CD4-positive, CD25-positive, alpha-beta regulatory T cell (primary cell): ENCODE results near the gene CCDC187. TPM values are rescaled to one million over a fixed set of nuclear protein-coding genes. Genes with fewer than 3 reads are reported as not detected.

Source experiments
- ATAC-seq, 2 donors: fragments of 150-1000 bp; cut with Tn5 transposase; one replicate each; pipeline ENCODE4 v1.10.0; 2021; ENCODE audit warnings: low read depth in 2 of 2, moderate number of reproducible peaks in 2 of 2, moderate library complexity in 1 of 2
- DNase-seq, 3 donors: peaks; one replicate each; pipeline versions ENCODE4 v3.0.0 to v3.0.0-alpha.2; 2012 to 2022; ENCODE audit warnings: mixed read lengths in 1 of 3
- H3K27ac ChIP-seq: one replicate; pipeline ENCODE4 v1.7.0; 2013; ENCODE audit warnings: mild to moderate bottlenecking, low read length; ENCODE audit not compliant: insufficient read depth, poor library complexity, severe bottlenecking
- H3K27me3 ChIP-seq: one replicate; pipeline ENCODE4 v1.7.0; 2013; ENCODE audit warnings: low read length; ENCODE audit not compliant: control insufficient read depth, insufficient read depth
- H3K36me3 ChIP-seq: one replicate; pipeline ENCODE4 v1.7.0; 2013; ENCODE audit warnings: mild to moderate bottlenecking, low read length, moderate library complexity; ENCODE audit not compliant: control insufficient read depth, insufficient read depth
- H3K4me1 ChIP-seq: 2 replicates; pipeline ENCODE4 v1.7.0; 2013; ENCODE audit warnings: mild to moderate bottlenecking, low read length; ENCODE audit not compliant: insufficient read depth, control insufficient read depth, poor library complexity, severe bottlenecking
- H3K4me3 ChIP-seq: one replicate; pipeline ENCODE4 v1.7.0; 2013; ENCODE audit warnings: low read depth, mild to moderate bottlenecking, low read length, moderate library complexity
- H3K9me3 ChIP-seq, 2 experiments: 1 replicate in 1 of 2; 2 replicates in 1 of 2; pipeline ENCODE4 v1.7.0; 2013; ENCODE audit warnings: low read length in 2 of 2, mild to moderate bottlenecking in 1 of 2, moderate library complexity in 1 of 2; ENCODE audit not compliant: control insufficient read depth in 2 of 2
- H3K27ac Mint-ChIP-seq, 3 donors: one replicate each; pipeline ENCODE4 v1.8.0; 2020 to 2022; ENCODE audit warnings: mild to moderate bottlenecking in 3 of 3, mixed read lengths in 3 of 3, moderate library complexity in 2 of 3
- H3K27me3 Mint-ChIP-seq: one replicate; pipeline ENCODE4 v1.8.0; 2022; ENCODE audit warnings: mild to moderate bottlenecking, mixed read lengths
- H3K36me3 Mint-ChIP-seq: one replicate; pipeline ENCODE4 v1.8.0; 2020; ENCODE audit warnings: mixed read lengths
- H3K4me1 Mint-ChIP-seq, 4 donors: one replicate each; pipeline ENCODE4 v1.8.0; 2020 to 2022; ENCODE audit warnings: mixed read lengths in 4 of 4, mild to moderate bottlenecking in 1 of 4
- H3K4me3 Mint-ChIP-seq, 4 donors: one replicate each; pipeline ENCODE4 v1.8.0; 2020 to 2022; ENCODE audit warnings: mild to moderate bottlenecking in 4 of 4, mixed read lengths in 4 of 4, moderate library complexity in 3 of 4
- H3K9me3 Mint-ChIP-seq, 7 donors: one replicate each; pipeline ENCODE4 v1.8.0; 2020 to 2022; ENCODE audit warnings: mixed read lengths in 7 of 7, mild to moderate bottlenecking in 3 of 7, moderate library complexity in 2 of 7
- polyA plus RNA-seq, 4 donors: library from polyadenylated mRNA; unstranded; fragments of 300-500 nt; fragmentation: Illumina TruSeq; gene quantifications; one replicate each; pipeline ENCODE4 v1.2.3, GENCODE V29; 2021
- total RNA-seq: library from RNA; stranded (reverse); gene quantifications from one replicate; pipeline ENCODE4 v1.2.3, GENCODE V29; 2022

Gene CCDC187
- total and polyA plus RNA-seq, 5 donors from 2014 or later = not detected

DNA sequence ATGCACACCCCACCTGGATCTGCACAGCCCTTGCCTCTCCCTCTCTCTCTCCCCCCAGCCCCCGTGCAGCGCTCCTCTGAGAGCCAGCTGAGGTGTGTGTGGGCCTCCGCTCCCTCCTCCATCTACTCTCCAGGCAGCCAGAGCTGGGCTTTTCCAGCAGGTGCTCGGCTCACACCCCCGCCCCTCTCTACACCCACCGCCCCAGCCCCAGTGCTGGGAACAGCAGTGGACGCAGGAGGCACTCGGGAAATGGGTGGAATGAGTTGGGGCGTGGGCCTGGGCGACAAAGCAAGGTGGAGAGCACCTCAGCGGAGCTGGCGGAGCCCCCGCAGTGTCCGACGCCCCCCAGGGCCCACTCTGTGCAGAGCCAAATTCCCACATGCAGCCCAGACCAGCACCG lies 85.6 kb downstream of the CCDC187 start:
- H3K27me3 Mint-ChIP-seq = no peaks in the 10 kb centered on the region
- ATAC-seq (no peak), DNase-seq (no peak)
- peaks cover 47% of the 10 kb centered on the region for H3K36me3 ChIP-seq
- H3K9me3 ChIP-seq = no peaks in the 10 kb centered on the region
- no peak overlapping the region for H3K27ac Mint-ChIP-seq
- H3K4me1 Mint-ChIP-seq = peaks cover 0 to 10% (median 0%) of the 10 kb centered on the region in 4 donors
- H3K9me3 Mint-ChIP-seq = no peaks in the 10 kb centered on the region
- no peaks in the 10 kb centered on the region for H3K27me3 ChIP-seq
- no peak overlapping the region for H3K4me3 Mint-ChIP-seq
- H3K4me1 ChIP-seq = no peaks in the 10 kb centered on the region
- no peak overlapping the region for H3K27ac ChIP-seq
- H3K36me3 Mint-ChIP-seq = peaks cover 32% of the 10 kb centered on the region
- H3K4me3 ChIP-seq = no peak overlapping the region

DNA sequence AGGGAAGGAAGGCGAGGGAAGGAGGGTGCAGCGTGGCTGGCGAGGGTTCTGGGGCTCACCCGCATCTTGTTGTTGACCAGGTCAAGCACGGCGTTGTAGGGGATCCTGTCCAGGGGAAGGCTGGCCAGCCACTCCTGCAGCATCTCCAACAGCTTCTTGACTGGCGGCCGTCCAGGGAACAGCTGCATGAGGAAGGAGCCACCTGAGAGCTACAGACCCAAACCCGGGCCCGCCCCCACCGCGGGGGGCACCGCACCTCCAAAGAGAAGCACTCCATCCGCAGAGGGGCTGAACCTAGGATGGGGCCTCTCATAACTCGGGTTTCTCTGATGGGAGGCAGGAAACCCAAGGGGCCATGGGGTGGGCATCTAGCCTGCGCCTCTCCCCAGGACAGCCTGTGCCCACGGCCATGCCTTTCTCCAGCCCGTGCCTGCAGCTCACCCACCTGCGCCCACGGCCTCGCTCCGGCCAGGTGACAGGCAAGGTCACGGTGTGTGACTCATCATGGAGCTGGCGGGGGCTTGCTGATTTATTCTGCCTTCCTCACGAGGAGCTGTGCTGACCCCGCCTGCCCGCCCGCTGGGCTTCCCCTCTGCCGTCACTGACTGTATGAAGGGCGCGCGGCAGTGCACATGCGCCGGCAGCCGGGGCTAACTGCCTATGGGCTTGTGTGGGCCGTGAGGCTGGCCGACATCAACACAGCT lies 87.2 kb downstream of the CCDC187 start:
- Histone ChIP-seq H3K36me3 (peaks cover 47% of the 10 kb centered on the region), H3K4me1 (no peaks in the 10 kb centered on the region), H3K27me3 (no peaks in the 10 kb centered on the region), H3K4me3 (no peak overlapping the region), H3K9me3 (no peaks in the 10 kb centered on the region), H3K27ac (no peak overlapping the region)
- ATAC-seq = no peak
- Mint-ChIP-seq H3K27ac (no peak overlapping the region), H3K9me3 (no peaks in the 10 kb centered on the region), H3K36me3 (peaks cover 34% of the 10 kb centered on the region), H3K27me3 (no peaks in the 10 kb centered on the region), H3K4me3 (no peak overlapping the region), H3K4me1 (peaks cover 0 to 8% (median 0%) of the 10 kb centered on the region in 4 donors)
- no peak for DNase-seq

DNA sequence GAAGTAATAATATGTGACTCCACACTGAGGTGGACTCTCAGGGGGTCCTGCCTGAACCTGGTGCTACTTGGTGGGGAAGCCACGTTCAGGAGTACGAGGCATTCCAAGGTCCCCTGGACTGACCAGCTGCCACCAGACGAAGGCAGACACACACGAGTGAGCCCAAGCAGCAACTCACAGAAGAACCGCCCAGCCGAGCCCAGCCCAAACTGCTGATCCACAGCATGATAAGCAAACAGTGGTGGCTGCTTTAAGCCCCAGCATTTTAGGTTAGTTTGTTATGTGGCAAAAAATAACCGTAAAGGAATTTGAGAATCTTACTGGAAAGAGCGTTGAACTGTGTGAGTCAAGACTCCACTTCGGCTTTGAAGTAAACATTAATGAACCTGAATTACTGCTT lies 90.2 kb downstream of the CCDC187 start:
- Histone ChIP-seq H3K9me3 (no peaks in the 10 kb centered on the region), H3K4me1 (no peaks in the 10 kb centered on the region), H3K27me3 (no peaks in the 10 kb centered on the region), H3K4me3 (no peak overlapping the region), H3K27ac (no peak overlapping the region), H3K36me3 (peaks cover 62% of the 10 kb centered on the region)
- no peak overlapping the region for H3K27ac Mint-ChIP-seq
- H3K4me3 Mint-ChIP-seq = no peak overlapping the region
- ATAC-seq = no peak
- no peak for DNase-seq
- peaks cover 29% of the 10 kb centered on the region for H3K36me3 Mint-ChIP-seq
- no peaks in the 10 kb centered on the region for H3K4me1 Mint-ChIP-seq
- H3K27me3 Mint-ChIP-seq = no peaks in the 10 kb centered on the region
- peaks cover 0 to 1% (median 0%) of the 10 kb centered on the region in 7 donors for H3K9me3 Mint-ChIP-seq

DNA sequence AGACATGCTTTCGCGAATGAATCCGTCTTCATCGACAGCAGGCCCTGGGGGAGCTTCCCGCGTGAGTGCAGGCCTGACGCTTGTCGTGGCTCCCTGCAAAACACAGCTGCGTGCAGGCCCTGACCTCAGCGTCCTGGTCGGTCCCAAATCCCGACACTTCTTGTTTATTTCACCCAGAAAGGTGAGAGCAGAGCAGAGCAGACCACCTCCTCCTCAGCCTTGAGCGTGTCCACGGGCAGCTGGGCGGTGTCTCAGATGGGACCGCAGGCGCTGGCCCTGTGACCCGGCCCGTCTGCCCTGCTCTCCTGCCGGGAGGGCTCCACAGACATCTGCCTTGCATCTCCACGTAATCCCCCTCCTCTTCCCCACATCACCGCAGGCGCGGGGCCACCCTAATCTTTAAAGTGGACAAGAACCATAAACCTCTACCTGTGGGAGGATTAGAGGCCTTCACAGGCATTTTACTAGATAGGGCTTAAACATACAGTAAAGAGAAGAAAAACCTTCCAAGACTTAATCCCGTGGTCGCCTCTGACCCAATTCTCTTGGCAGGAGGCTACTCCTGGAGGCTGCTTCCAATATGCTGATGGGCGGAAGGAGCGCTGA lies 91.4 kb downstream of the CCDC187 start:
- ATAC-seq = no peak
- peaks cover 58% of the 10 kb centered on the region for H3K36me3 ChIP-seq
- peaks cover 35% of the 10 kb centered on the region for H3K36me3 Mint-ChIP-seq

DNA sequence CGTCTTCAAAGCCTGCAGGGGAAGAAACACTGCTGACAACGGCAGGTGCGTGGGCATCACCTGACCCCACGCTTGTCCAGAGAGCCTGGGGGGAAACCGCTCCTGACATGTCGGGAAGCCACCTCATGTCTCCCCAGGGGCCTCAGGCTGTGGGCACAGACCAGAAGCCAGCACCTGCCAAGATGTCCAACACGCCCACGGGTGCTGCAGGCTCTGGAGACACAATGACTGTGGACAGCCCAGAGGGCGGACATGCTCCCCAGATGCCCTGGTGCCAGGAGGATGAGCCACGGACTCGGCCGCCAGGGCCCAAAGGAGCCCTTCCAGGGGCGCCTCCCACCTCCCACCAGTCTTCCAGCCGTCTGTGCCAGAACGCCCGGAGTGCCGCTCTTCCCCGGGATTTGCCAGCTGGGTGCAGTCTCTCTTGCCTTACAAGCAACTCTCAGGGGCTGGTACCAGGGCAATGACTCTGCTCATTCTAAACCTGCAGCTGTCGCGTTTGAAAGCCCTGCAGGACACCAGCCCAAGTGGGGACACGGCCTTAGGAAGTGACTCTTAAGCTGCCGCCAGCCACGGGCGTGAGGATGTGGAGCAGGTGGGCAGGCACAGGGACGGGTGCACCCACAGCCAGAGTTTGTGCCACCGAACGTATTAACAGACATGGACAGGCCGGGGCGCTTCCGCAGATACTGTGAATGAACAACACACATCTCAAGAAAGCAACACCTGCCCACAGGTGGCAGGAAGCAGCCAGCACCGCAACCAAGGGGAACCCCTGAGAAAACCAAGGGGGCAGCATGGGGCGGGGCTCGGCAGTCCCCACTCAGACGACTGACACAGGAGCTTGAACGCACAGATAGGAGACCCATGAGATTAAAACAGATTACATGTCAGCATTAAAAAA lies 92.2 kb downstream of the CCDC187 start:
- no peaks in the 10 kb centered on the region for H3K4me1 Mint-ChIP-seq
- no peak overlapping the region for H3K27ac ChIP-seq
- H3K9me3 ChIP-seq = no peaks in the 10 kb centered on the region
- ATAC-seq = no peak
- H3K9me3 Mint-ChIP-seq = peaks cover 0 to 1% (median 0%) of the 10 kb centered on the region in 7 donors
- peaks cover 41% of the 10 kb centered on the region for H3K36me3 Mint-ChIP-seq
- H3K27me3 Mint-ChIP-seq = peaks cover 1% of the 10 kb centered on the region
- H3K36me3 ChIP-seq = peaks cover 57% of the 10 kb centered on the region
- H3K27me3 ChIP-seq = no peaks in the 10 kb centered on the region
- no peaks in the 10 kb centered on the region for H3K4me1 ChIP-seq
- H3K4me3 ChIP-seq = no peak overlapping the region
- H3K4me3 Mint-ChIP-seq = no peak overlapping the region
- DNase-seq = no peak
- no peak overlapping the region for H3K27ac Mint-ChIP-seq

More for the DNA sequence above, 91.4 kb downstream of the CCDC187 start:
- Histone ChIP-seq H3K9me3 (no peaks in the 10 kb centered on the region), H3K4me1 (no peaks in the 10 kb centered on the region), H3K27ac (no peak overlapping the region), H3K27me3 (no peaks in the 10 kb centered on the region), H3K4me3 (no peak overlapping the region)
- no peak overlapping the region for H3K27ac Mint-ChIP-seq
- H3K9me3 Mint-ChIP-seq = peaks cover 0 to 1% (median 0%) of the 10 kb centered on the region in 7 donors
- H3K4me1 Mint-ChIP-seq = no peaks in the 10 kb centered on the region
- no peak for DNase-seq
- no peaks in the 10 kb centered on the region for H3K27me3 Mint-ChIP-seq
- no peak overlapping the region for H3K4me3 Mint-ChIP-seq

DNA sequence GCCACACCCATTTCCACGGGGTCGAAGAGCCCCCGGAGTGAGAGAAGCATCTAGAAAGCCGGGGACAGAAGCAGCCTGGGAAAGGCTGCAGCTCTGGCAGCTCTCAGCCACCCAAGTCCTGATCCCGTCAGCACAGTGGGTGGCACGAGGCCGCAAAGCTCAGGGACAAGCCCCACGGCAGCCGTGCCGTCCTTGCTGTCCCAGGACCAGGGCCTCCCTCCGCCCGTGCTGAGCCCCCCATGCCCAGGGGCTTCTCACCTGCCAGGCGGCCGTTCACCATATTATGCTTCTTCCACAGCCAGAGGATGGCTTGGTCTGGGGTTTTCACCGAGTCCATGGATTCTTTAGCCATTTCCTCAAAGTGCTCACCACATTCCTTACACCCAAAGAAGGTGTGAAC lies 92.9 kb downstream of the CCDC187 start:
- H3K4me1 Mint-ChIP-seq = peaks cover 0 to 1% (median 0%) of the 10 kb centered on the region in 4 donors
- H3K27me3 Mint-ChIP-seq = peaks cover 7% of the 10 kb centered on the region
- peaks cover 54% of the 10 kb centered on the region for H3K36me3 ChIP-seq
- ATAC-seq (no peak), DNase-seq (no peak)
- no peak overlapping the region for H3K4me3 Mint-ChIP-seq
- peaks cover 0 to 1% (median 0%) of the 10 kb centered on the region in 7 donors for H3K9me3 Mint-ChIP-seq
- no peak overlapping the region for H3K4me3 ChIP-seq
- no peak overlapping the region for H3K27ac ChIP-seq
- H3K9me3 ChIP-seq = no peaks in the 10 kb centered on the region
- no peaks in the 10 kb centered on the region for H3K4me1 ChIP-seq
- no peak overlapping the region for H3K27ac Mint-ChIP-seq
- no peaks in the 10 kb centered on the region for H3K27me3 ChIP-seq
- peaks cover 47% of the 10 kb centered on the region for H3K36me3 Mint-ChIP-seq

DNA sequence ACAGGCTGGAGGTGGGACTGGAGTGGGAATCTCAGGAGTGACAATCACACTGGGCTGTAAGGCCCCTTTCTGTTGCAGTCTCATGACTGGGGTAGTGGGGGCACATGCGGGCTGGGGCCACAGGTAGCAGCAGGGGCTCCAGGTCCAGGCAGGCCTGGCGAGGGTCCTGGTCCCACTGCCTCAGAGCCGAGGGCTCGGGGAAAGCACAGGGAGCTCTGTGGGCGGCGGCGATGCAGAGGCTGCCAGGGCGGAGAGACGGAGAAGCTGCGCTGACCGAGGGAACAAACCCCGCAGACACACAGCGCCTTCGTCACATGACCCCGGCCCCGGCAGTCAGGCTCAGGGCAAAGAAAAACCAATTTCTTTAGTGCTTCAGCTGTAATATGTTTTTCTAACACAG lies 93.6 kb downstream of the CCDC187 start:
- no peak overlapping the region for H3K4me3 Mint-ChIP-seq
- H3K9me3 ChIP-seq = no peaks in the 10 kb centered on the region
- H3K4me1 Mint-ChIP-seq = peaks cover 0 to 2% (median 0%) of the 10 kb centered on the region in 4 donors
- no peak overlapping the region for H3K4me3 ChIP-seq
- DNase-seq (no peak), ATAC-seq (no peak)
- H3K27me3 ChIP-seq = no peaks in the 10 kb centered on the region
- H3K27ac Mint-ChIP-seq = no peak overlapping the region
- H3K27ac ChIP-seq = no peak overlapping the region
- H3K36me3 Mint-ChIP-seq = peaks cover 46% of the 10 kb centered on the region
- no peaks in the 10 kb centered on the region for H3K4me1 ChIP-seq
- H3K27me3 Mint-ChIP-seq = peaks cover 9% of the 10 kb centered on the region
- peaks cover 0 to 1% (median 0%) of the 10 kb centered on the region in 7 donors for H3K9me3 Mint-ChIP-seq
- H3K36me3 ChIP-seq = peaks cover 46% of the 10 kb centered on the region
